K562 (cell line): ENCODE measurements around the gene STK16. TPM values are rescaled to one million over a fixed set of nuclear protein-coding genes. Genes with fewer than 3 reads are reported as not detected.

Source experiments
- ATAC-seq: fragments of 200-7000 bp; cut with Tn5 transposase; 3 replicates; pipeline ENCODE4 v1.9.1; 2020; ENCODE audit warnings: moderate library complexity
- BruUV-seq: library from RNA; stranded (reverse); fragments of 400-500 nt; replicated peaks from 2 replicates; lab custom pipeline; 2021; lab: Mats Ljungman, UMichigan
- CTCF ChIA-PET: fragments of 300-600 bp; formaldehyde crosslinking; extraction: SDS; loops from one replicate; lab custom pipeline; 2021; ENCODE audit warnings: low intra/inter-chr PET ratio; lab: Yijun Ruan, JAX
- POLR2A ChIA-PET: fragments of 300-600, 350-650 bp; sonication (Branson Sonifier 250); formaldehyde crosslinking; extraction: SDS; loops from one replicate; lab custom pipeline; 2021; ENCODE audit warnings: antibody characterized with exemption, inconsistent platforms; lab: Yijun Ruan, JAX
- DNase-seq, 4 experiments: peaks; one replicate each; pipeline versions ENCODE4 v3.0.0 to v3.0.0-alpha.2; 2011 to 2018; ENCODE audit warnings: low spot score in 3 of 4, mixed read lengths in 3 of 4; ENCODE audit errors: extremely low read depth in 1 of 4
- FAIRE-seq: peaks from 2 replicates; lab custom pipeline; 2011; peaks lifted over from hg19 to GRCh38; lab: Jason Lieb, UNC
- H2AFZ ChIP-seq: 2 replicates; pipeline ENCODE4 v1.6.0; 2011; ENCODE audit warnings: low read depth, low read length, control low read depth, inconsistent platforms
- H3K27ac ChIP-seq: fragments of 200-600 bp; 3 replicates; pipeline ENCODE4 v1.8.0; 2011; ENCODE audit warnings: low read depth, mild to moderate bottlenecking, control low read depth, inconsistent platforms, low read length, moderate library complexity, mixed read lengths; ENCODE audit errors: extremely low read depth
- H3K27me3 ChIP-seq, 2 experiments: fragments of 300-600 bp in 1 of 2; 2 replicates in 1 of 2; 3 replicates in 1 of 2; pipeline versions ENCODE4 v1.6.0 to v1.8.0; 2011; ENCODE audit warnings: inconsistent platforms in 2 of 2, low read length in 2 of 2, mild to moderate bottlenecking in 1 of 2, mixed read lengths in 1 of 2, moderate library complexity in 1 of 2; ENCODE audit not compliant: control insufficient read depth in 2 of 2, insufficient read depth in 2 of 2
- H3K36me3 ChIP-seq: fragments of 300-600 bp; 3 replicates; pipeline ENCODE4 v1.8.0; 2011; ENCODE audit warnings: mild to moderate bottlenecking, low read length, inconsistent platforms; ENCODE audit not compliant: control insufficient read depth, insufficient read depth
- H3K4me1 ChIP-seq, 2 experiments: fragments of 200-600 bp in 1 of 2; replicated peaks in 1 of 2; 2 replicates in 1 of 2; 3 replicates in 1 of 2; pipeline versions ENCODE4 v1.5.1 to v1.8.0; 2011; ENCODE audit warnings: inconsistent platforms in 2 of 2, low read length in 2 of 2, mild to moderate bottlenecking in 1 of 2, mixed read lengths in 1 of 2, moderate library complexity in 1 of 2; ENCODE audit not compliant: control insufficient read depth in 2 of 2, insufficient read depth in 2 of 2
- H3K4me2 ChIP-seq: 2 replicates; pipeline ENCODE4 v1.6.1; 2011; ENCODE audit warnings: low read length, control low read depth, inconsistent platforms, mixed read lengths; ENCODE audit not compliant: insufficient read depth
- H3K4me3 ChIP-seq: fragments of 200-600 bp; sonication (generic), shearing (Covaris generic); 2 replicates; pipeline ENCODE4 v1.5.1; 2016; ENCODE audit warnings: control low read depth, inconsistent platforms
- H3K79me2 ChIP-seq: fragments of 200-600 bp; 3 replicates; pipeline ENCODE4 v1.8.0; 2011; ENCODE audit warnings: low read length, inconsistent platforms; ENCODE audit not compliant: control insufficient read depth, insufficient read depth
- H3K9ac ChIP-seq, 2 experiments: 2 replicates each; pipeline versions ENCODE4 v1.6.0 to v1.6.1; 2011; ENCODE audit warnings: low read depth in 2 of 2, low read length in 2 of 2, control low read depth in 1 of 2, inconsistent platforms in 1 of 2, mild to moderate bottlenecking in 1 of 2, mixed read lengths in 1 of 2; ENCODE audit not compliant: insufficient read depth in 1 of 2
- H3K9me1 ChIP-seq: one replicate; pipeline ENCODE4 v1.6.0; 2011; ENCODE audit warnings: inconsistent platforms, mild to moderate bottlenecking, low read length, moderate library complexity; ENCODE audit not compliant: control insufficient read depth, insufficient read depth
- H3K9me3 ChIP-seq: replicated peaks from 2 replicates; pipeline ENCODE4 v1.5.1; 2011; ENCODE audit warnings: low read depth, low read length, inconsistent platforms; ENCODE audit not compliant: control insufficient read depth, insufficient read depth
- H4K20me1 ChIP-seq: replicated peaks from 2 replicates; pipeline ENCODE4 v1.6.1; 2011; ENCODE audit warnings: low read length, inconsistent platforms, mixed read lengths; ENCODE audit not compliant: control insufficient read depth, insufficient read depth
- BCOR ChIP-seq: fragments of 450-650 bp; IDR thresholded peaks from 2 replicates; pipeline ENCODE4 v1.6.1; 2016
- EZH2 ChIP-seq: IDR thresholded peaks from 2 replicates; pipeline ENCODE4 v1.6.1; 2012; ENCODE audit warnings: low read depth, mild to moderate bottlenecking, inconsistent platforms, low read length, borderline replicate concordance
- FOXJ2 ChIP-seq: fragments of 200-800 bp; sonication (Bioruptor generic); IDR thresholded peaks from 2 replicates; pipeline ENCODE4 v1.6.1; 2016; ENCODE audit warnings: missing genetic modification characterization, missing compliant biosample characterization
- FOXP1 ChIP-seq: sonication (generic); formaldehyde crosslinking; IDR thresholded peaks from 2 replicates; pipeline ENCODE4 v1.8.0; 2022; ENCODE audit warnings: mild to moderate bottlenecking, missing genetic modification reagents
- TBP ChIP-seq: optimal IDR thresholded peaks from 2 replicates; pipeline ENCODE3; 2011; ENCODE audit warnings: low read depth, low read length, improper control_type of control experiment
- ZFP1 ChIP-seq: fragments of 450-650 bp; formaldehyde crosslinking; IDR thresholded peaks from 2 replicates; pipeline ENCODE4 v1.4.0; 2020; ENCODE audit warnings: mild to moderate bottlenecking, mixed read lengths
- WGBS: fragments of 100-300 bp; shearing (Covaris generic); methylation state at CpG from one replicate; pipeline ENCODE4 v1.1.6; 2016; ENCODE audit warnings: low coverage, mixed read lengths; ENCODE audit not compliant: insufficient coverage; ENCODE audit errors: missing lambda C conversion rate; 5-methylcytosine and 5-hydroxymethylcytosine counted together
- in situ Hi-C: fragments of 300-500 bp; cut with MboI; formaldehyde crosslinking; loops from 4 replicates; pipeline ENCODE4 v1.15.0; 2018; ENCODE audit warnings: inconsistent platforms, mixed read lengths
- intact Hi-C: fragments of 100-400 bp; cut with micrococcal nuclease; formaldehyde crosslinking; loops from 2 replicates; pipeline ENCODE4 v1.14.2; 2022
- polyA plus RNA-seq, 8 experiments: library from polyadenylated mRNA; depleted of rRNA in 4 of 8; stranded (reverse) in 5 of 8; unstranded in 3 of 8; fragments of >200 nt; fragmentation: Nextera tagmentation in 2 of 8; fragmentation: Illumina TruSeq in 1 of 8; extraction: Ambion mirVana in 2 of 8; extraction: Trizol in 1 of 8; gene quantifications; 2 replicates each; pipeline versions ENCODE4 v1.2.1 to v1.2.3, GENCODE V29; 2011 to 2014; ENCODE audit warnings: inconsistent platforms in 1 of 8, missing spikeins in 1 of 8
- total RNA-seq, 7 experiments: library from RNA; depleted of rRNA in 6 of 7; stranded (reverse); fragments of >200 nt in 6 of 7; fragmentation: Illumina TruSeq in 2 of 7; extraction: Trizol in 2 of 7; gene quantifications; 2 replicates each; pipeline versions ENCODE4 v1.2.1 to v1.2.3, GENCODE V29; 2011 to 2021; ENCODE audit warnings: low replicate concordance in 1 of 7

Gene STK16
- total and polyA plus RNA-seq, 9 of the 15 experiments (the other 6 are each of a cell fraction or from before 2014, with no cell fraction given): 5.4 to 36.2 (median 17.8) TPM

- no peak for TF ChIP-seq ZFP1 (CRISPR knock-in tag)
Measured at GRCh38 chr2:219245148-219245898, at the start of gene STK16, which contains the start of gene GLB1L (continued).

GRCh38 chr2:219197388-219197787 lies 47.9 kb upstream of the STK16 start:
- Histone ChIP-seq H3K9ac (no peak overlapping the region), H3K36me3 (no peaks in the 10 kb centered on the region), H3K27me3 (no peaks in the 10 kb centered on the region), H3K27ac (no peak overlapping the region), H2AFZ (no peak overlapping the region)
- 60% methylated on average over 1 of the region's 1 CpG for WGBS
- intact Hi-C loops: no loop called here
- POLR2A ChIA-PET: interaction anchor here (1.0 to 1.5 kb wide), 2 partner anchors 9 to 12 kb away, joined by 3 to 6 read pairs; partner anchors contain the start of gene ZFAND2B
- ATAC-seq (no peak), FAIRE-seq (no peak)
- BruUV-seq: no TSS peak
- TF ChIP-seq FOXJ2 (no peak), EZH2 (no peak), TBP (no peak), BCOR (no peak), FOXP1 (CRISPR knock-in tag) (no peak)
- TF ChIP-seq, all 486 proteins: peak for 0
- H3K4me2 ChIP-seq: no peak overlapping the region
- CTCF ChIA-PET: no interaction called here
- H3K9me3 ChIP-seq: no peaks in the 10 kb centered on the region
- no peaks in the 10 kb centered on the region for H3K79me2 ChIP-seq
- no peaks in the 10 kb centered on the region for H3K9me1 ChIP-seq
- in situ Hi-C loops: no loop called here
- no peak for DNase-seq
- no peak overlapping the region for H3K4me3 ChIP-seq
- H4K20me1 ChIP-seq: no peaks in the 10 kb centered on the region
- H3K4me1 ChIP-seq: no peaks in the 10 kb centered on the region
